Brain pericyte (primary cell): Measurements from ENCODE around the gene NBPF6.
"Not testable (repeated sequence)": the region's sequence is repeated elsewhere in the genome, so short reads cannot be mapped to it uniquely, and the experiment has no call there.

Source experiments
- DNase-seq: peaks from one replicate; pipeline ENCODE4 v3.0.0-alpha.2; 2012; ENCODE audit warnings: low read depth, low spot score

NBPF6 gene

GRCh38 chr1:108450043-108450442, at the start of gene NBPF6:
Gene NBPF6, plus strand, starts transcription at chr1:108450343. Its CDS starts 259 bp downstream, at chr1:108450602.
- not testable (repeated sequence) for DNase-seq

GRCh38 chr1:108411098-108411833, 38.9 kb upstream of the NBPF6 start:
- DNase-seq, result not testable (repeated sequence)

- not testable (repeated sequence) for DNase-seq
Observed at GRCh38 chr1:108420129-108420528, 30.0 kb upstream of the NBPF6 start.

- not testable (repeated sequence) for DNase-seq
Observed at GRCh38 chr1:108421061-108421916, 28.9 kb upstream of the NBPF6 start.

GRCh38 chr1:108426877-108427276, 23.3 kb upstream of the NBPF6 start:
- not testable (repeated sequence) for DNase-seq

DNA sequence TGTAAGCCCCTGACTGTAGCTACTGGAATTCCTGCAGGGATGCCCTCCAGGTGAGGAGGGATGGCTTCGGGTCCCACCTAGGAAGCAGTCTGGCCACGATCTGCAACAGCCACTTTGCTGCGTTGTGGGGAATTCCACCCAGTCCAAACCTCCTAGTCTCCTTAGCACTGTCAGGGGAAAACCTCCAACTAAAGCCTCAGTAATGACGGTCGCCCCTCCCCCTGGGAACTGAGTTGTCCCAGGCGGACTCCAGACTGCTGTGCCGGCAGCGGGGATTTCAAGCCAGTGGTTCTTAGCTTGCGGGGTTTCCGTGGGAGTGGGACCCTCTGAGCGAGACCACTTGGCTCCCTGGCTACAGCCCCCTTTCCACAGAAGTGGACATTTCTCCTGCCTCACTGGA, 18.1 kb upstream of the NBPF6 start:
- DNase-seq, result not testable (repeated sequence)

DNA sequence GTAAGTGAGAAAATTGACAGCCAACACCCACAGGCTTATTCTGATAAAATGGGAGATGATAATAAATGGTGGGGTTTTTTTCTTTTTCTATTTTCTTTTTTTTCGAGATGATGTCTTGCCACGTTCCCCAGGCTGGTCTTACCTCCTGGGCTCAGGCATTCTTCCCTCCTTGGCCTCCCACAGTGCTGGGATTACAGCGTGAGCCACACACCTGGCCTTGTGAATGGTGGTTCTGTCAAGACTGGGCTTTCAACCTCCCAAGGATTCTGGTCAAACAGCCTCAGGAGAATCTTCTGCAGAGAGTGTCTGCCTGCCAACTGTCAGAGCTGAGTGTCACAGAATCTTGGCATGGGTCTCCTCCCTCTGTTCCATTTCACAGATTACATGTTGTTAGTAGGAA, 16.7 kb upstream of the NBPF6 start:
- DNase-seq, result not testable (repeated sequence)

- not testable (repeated sequence) for DNase-seq
Observed at GRCh38 chr1:108438536-108438935, 11.6 kb upstream of the NBPF6 start.

- not testable (repeated sequence) for DNase-seq
Observed at GRCh38 chr1:108454521-108454920, 4.4 kb downstream of the NBPF6 start.

DNA sequence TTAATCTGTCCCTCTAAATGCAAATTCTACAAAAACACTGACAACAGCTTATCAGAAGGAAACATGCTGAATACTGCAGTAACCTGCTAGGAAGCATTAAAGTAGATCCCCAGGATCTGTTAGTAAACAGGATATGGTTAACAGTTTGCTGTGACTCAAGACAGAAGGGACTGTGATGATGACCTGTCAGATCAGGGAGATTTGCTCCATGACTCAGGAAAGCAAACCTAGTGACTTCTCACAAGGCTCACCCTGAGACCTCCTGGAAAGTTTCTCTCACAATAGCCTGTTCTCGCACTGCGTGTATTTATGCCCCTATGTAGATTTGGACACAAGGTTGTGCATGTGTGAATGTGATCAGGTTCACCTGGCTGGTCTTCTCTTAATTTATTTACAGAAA, 8.5 kb downstream of the NBPF6 start:
- DNase-seq, result not testable (repeated sequence)

DNA sequence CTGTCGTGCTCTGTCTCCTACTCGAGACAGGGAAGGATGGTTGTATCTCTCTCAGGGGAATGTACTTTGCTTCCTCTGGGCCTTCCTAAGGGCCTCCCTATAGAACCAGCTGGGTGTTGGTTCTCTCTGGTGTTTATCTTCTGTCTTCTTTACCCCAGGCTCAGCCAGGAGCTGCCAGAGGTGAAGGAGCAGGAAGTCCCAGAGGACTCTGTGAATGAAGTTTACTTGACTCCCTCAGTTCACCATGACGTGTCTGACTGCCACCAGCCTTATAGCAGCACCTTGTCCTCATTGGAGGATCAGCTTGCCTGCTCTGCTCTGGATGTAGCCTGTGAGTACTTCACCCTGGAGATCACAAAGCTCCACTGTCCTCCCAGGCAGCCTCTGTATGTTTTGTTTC, 11.6 kb downstream of the NBPF6 start:
- not testable (repeated sequence) for DNase-seq

GRCh38 chr1:108463962-108464361, 13.8 kb downstream of the NBPF6 start:
- not testable (repeated sequence) for DNase-seq

- not testable (repeated sequence) for DNase-seq
Observed at GRCh38 chr1:108466166-108466565, 16.0 kb downstream of the NBPF6 start.

DNA sequence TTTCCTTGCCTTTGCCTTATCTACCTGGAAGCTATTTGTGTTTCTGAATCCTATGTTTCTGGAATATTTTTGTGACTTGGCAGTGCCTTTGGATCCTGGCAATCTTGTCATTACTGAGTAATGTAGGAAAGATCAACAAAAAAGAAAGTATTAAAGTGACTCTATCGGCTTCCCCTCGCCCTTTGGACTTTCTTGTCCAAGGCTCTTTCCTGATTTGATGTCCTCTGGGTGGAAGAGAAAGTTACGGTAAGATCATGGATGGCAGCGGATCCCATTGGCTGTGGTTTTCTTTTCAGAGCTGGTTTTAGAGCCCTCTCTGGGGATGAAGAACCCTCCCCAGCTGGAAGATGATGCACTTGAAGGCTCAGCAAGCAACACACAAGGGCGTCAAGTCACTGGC, 17.0 kb downstream of the NBPF6 start:
- not testable (repeated sequence) for DNase-seq

DNA sequence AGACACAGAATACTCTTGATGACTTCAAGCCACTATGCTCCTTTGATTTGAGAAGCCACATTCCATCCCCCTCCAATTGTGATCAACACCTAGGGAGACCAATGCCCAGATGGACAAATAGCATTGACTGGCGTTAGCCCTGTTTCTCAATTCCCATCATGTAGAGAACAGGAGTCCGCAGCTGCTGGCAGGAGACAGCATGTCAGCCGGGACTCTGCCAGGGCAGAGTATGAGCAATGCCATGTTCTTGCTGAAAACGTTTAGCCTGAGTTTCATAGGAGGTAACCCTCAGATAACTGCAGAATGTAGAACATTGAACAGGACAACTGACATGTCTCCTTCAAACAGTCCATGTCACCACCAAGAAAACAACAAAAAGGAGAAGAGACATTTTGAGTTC, 20.6 kb downstream of the NBPF6 start:
- DNase-seq, result not testable (repeated sequence)

- DNase-seq, result not testable (repeated sequence)
Observed at GRCh38 chr1:108474516-108474915, 24.4 kb downstream of the NBPF6 start.

- DNase-seq, result no peak
Observed at GRCh38 chr1:108478429-108479015, 28.4 kb downstream of the NBPF6 start.

- no peak for DNase-seq
Observed at GRCh38 chr1:108482708-108483107, 32.6 kb downstream of the NBPF6 start.

GRCh38 chr1:108485990-108486389, 35.8 kb downstream of the NBPF6 start:
- not testable (repeated sequence) for DNase-seq

DNA sequence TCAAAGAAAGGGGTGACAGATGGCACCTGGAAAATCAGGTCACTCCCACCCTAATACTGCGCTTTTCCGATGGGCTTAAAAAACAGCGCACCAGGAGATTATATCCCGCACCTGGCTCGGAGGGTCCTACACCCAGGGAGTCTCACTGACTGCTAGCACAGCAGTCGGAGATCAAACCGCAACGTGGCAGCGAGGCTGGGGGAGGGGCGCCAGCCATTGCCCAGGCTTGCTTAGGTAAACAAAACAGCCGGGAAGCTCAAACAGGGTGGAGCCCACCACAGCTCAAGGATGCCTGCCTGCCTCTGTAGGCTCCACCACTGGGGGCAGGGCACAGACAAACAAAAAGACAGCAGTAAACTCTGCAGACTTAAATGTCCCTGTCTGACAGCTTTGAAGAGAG, 36.6 kb downstream of the NBPF6 start:
- DNase-seq, result not testable (repeated sequence)

- not testable (repeated sequence) for DNase-seq
Observed at GRCh38 chr1:108495008-108495407, 44.9 kb downstream of the NBPF6 start.

GRCh38 chr1:108496856-108497255, 46.7 kb downstream of the NBPF6 start:
- not testable (repeated sequence) for DNase-seq
